Measurements from ENCODE around the gene ZNF521.
"Not testable (repeated sequence)": the region's sequence is repeated elsewhere in the genome, so short reads cannot be mapped to it uniquely, and the experiment has no call there.

ZNF521 gene

DNA sequence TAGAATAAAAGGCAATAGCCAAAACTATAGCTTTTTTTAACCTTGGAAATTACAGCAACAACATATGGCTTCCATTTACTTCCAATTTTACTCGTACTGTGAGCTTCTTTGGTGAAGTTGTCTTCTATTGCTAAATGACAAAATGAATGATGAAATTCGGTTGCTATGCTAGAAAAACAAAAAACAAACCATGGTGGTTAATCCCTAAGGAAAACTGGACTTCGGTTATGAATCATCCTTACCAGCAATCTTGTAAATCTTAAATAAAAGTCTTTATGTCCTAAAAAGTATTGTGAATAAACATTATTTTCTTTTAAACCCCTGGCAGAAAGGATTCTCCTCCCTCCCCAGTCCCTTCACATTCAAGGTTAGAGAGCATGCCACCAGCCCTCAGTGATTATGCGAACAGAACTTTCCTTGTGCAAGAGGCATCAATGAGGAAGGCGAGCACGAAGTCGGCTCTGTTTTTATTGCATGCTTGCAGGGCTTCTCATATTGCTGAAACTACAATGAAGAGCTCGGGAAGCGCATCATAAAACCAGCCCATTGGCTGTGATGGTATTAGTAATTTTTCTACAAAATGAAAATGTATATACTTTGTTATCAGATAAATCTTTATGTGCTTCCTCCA is 62.9 kb downstream of the ZNF521 start:
- no peak for DNase-seq (ENCODE audit: low read depth in 2 of 2, low spot score in 1 of 2)

GRCh38 chr18:25288340-25288938 is 63.5 kb downstream of the ZNF521 start:
- no peak for DNase-seq (ENCODE audit: low read depth in 2 of 2, low spot score in 1 of 2)

DNA sequence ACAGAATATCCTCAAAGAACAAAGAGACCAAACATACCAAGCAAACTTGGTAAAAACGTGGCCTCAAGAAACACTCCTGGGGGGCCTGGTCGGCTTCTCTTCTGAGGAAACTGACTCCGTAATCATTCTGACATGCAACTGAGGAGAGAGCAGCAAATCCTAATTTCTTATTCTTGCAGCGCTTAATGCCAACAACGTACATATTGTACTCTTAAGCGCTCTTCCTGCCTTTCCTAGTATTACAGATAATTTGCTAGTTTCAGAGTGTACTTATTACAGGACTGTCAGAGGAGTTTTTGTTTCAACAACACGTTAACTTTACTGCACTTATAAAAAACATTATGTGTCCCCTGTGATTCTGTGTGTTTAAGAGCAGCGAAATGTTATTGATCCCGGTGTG is 64.9 kb downstream of the ZNF521 start:
- no peak for DNase-seq (ENCODE audit: low read depth in 2 of 2, low spot score in 1 of 2)

GRCh38 chr18:25284861-25285550 is 67.0 kb downstream of the ZNF521 start:
- DNase-seq (ENCODE audit: low read depth in 2 of 2, low spot score in 1 of 2), result no peak

DNA sequence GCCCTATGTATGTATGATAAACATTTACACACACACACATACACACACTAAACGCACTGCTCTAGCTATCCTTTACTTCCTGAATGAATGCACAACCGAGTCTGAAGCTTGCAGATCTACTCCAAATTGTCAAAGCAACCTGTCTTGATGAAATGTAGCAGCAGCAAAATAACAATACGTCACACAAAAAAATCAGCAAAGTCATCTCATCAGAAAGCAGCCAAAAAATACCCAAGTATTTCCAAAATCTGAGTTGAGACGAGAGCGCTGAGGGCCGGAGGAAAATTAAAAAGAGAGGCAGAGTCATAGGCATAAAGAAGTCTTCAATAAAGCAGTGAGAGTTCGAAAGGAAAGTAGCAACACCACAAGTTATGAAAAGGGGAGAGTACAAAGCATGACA is 67.7 kb downstream of the ZNF521 start:
- DNase-seq (ENCODE audit: low read depth in 2 of 2, low spot score in 1 of 2), result no peak

GRCh38 chr18:25283781-25284180 is 68.2 kb downstream of the ZNF521 start:
- no peak for DNase-seq (ENCODE audit: low read depth in 2 of 2, low spot score in 1 of 2)

DNA sequence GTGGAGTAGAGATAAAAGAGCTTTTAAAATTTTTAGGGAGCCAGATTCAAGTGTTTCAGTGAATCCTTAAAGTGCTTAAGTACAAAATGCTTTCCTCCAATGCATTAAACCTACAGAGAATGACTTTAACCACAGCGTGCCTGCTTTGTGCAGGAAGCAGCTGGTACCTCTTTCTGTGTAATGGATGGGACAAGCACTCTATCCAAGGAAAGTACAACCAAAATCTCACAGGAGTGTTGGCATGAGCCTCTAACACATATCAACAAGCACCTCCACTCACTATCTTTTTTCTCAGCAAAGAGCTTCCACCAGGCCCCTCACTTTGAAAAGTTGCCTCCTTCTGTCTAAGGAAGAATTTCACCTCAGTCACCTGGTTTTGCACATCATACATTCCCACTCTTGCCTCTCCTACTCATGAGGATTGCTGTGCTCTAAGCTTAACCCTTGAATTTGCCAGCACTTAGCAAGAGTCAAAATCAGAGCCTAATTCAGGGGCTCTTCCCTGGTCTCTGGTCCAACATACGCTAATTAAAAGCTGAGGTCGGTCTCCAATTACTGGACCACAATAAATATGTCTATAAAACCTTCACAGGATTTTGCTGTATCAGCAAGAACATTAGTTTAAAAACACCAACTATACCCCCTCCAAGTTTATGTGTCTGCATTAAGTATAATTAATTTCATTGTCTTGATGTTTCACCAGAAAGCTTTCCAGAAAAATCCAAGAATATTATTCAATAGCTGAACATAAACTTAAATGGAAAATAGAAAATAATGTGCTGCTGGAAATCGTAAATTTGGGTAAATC is 68.9 kb downstream of the ZNF521 start:
- DNase-seq (ENCODE audit: low read depth in 2 of 2, low spot score in 1 of 2), result no peak

DNA sequence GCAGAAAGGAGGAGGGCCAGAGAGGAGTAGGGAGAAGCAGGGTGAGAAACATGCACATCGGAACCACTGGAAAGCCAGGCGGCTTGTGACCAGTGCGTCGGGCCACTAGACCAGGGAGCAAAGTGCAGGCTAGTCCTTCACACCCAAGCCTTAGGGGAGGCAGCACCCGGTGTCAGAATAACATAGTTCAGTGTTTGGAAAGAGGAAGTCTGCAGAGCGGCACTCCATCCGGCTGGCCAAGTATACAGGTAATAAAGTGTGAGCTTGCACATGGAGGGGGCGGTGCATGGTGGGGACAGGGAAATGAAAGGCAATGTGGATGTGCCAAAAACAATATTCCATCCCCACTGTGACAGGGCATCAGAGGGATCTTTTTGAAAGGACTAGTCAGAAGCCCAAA is 69.7 kb downstream of the ZNF521 start:
- no peak for DNase-seq (ENCODE audit: low read depth in 2 of 2, low spot score in 1 of 2)

GRCh38 chr18:25281556-25281955 is 70.4 kb downstream of the ZNF521 start:
- DNase-seq (ENCODE audit: low read depth in 2 of 2, low spot score in 1 of 2), result no peak

- no peak for DNase-seq (ENCODE audit: low read depth in 2 of 2, low spot score in 1 of 2)
Observed at GRCh38 chr18:25279961-25280360, 72.0 kb downstream of the ZNF521 start.

GRCh38 chr18:25279556-25279955 is 72.4 kb downstream of the ZNF521 start:
- no peak for DNase-seq (ENCODE audit: low read depth in 2 of 2, low spot score in 1 of 2)

GRCh38 chr18:25279133-25279532 is 72.8 kb downstream of the ZNF521 start:
- DNase-seq (ENCODE audit: low read depth in 2 of 2, low spot score in 1 of 2), result no peak

- no peak for DNase-seq (ENCODE audit: low read depth in 2 of 2, low spot score in 1 of 2)
Observed at GRCh38 chr18:25278394-25278793, 73.6 kb downstream of the ZNF521 start.

DNA sequence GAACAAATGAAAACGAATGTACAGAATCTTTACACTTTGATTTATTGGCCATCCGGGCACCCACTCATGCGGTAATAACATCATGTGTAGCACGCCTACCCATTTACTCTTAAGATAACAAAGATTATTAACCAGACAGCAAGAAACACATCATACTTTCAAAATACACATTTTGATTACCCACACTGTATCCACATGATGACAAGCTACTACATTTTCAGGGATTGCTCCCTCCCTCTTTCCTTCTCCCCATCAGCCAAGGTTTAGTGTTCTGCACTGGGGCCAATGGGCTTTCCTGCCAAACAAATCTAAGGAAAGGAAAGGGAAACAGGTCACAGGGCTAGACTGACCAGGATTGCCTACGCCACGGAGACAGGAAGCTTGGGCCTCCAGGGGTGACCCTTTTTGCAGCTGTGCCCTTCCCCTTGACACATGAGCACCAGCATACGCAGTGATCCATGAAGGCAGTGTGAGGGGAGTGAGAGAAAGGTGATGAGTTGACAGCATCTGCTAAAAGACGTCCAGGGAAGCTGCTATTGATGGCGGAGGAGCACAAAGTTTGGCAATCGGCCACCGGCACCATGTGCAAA is 76.5 kb downstream of the ZNF521 start:
- no peak for DNase-seq (ENCODE audit: low read depth in 2 of 2, low spot score in 1 of 2)

DNA sequence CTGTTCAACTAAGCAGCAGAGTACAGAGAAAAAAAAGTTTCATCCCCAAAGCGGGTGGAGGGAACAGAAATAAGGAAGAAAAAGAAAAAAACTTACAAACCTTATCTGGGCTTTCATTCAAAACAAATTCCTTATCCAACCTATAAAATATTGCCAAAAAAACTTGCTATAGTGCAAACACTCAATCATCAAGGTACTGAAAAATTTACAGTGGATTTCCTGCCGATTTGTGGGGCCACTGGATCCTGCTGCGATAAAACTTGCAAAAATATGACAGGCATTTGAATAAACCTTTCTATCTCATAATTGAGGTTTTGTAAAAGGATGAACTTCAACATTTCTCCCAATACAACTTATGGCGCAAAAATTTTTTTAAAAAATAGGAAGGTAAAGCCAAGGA is 77.0 kb downstream of the ZNF521 start:
- DNase-seq (ENCODE audit: low read depth in 2 of 2, low spot score in 1 of 2), result no peak

DNA sequence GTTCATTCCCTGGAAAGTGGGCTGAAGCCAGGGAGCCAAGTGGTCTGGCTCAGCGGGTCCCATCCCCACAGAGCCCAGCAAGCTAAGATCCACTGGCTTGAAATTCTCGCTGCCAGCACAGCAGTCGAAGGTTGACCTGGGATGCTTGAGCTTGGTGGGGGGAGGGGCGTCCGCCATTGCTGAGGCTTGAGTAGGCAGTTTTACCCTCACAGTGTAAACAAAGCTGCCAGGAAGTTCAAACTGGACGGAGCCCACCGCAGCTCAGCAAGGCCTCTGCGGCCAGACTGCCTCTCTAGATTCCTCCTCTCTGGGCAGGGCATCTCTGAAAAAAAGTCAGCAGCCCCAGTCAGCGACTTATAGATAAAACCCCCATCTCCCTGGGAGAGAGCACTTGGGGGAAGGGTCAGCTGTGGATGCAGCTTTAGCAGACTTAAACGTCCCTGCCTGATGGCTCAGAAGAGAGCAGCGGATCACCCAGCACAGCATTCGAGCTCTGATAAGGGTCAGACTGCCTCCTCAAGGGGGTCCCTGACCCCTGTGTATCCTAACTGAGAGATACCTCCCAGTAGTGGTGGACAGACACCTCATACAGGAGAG is 84.9 kb downstream of the ZNF521 start:
- DNase-seq (ENCODE audit: low read depth in 2 of 2, low spot score in 1 of 2), result not testable (repeated sequence)

- DNase-seq (ENCODE audit: low read depth in 2 of 2, low spot score in 1 of 2), result no peak
Observed at GRCh38 chr18:25262920-25263319, 89.0 kb downstream of the ZNF521 start.

DNA sequence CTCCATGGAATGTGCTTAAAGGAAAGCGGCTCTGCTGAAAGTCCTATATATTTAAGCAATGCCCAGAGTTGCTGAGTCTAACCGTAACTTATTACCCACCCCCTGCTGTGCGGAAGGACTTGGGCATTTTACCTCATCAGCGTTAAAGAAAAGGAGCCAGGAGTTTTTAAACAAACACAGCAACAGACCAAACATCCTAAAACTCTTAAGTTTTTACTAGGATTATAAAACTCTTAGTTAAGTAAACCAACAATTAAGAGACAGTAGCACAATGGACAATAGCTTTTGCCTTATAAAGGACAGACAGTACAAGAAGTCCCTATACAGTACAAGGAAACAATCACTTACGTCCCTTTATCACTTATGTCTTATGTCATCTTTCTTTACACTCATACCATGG is 90.2 kb downstream of the ZNF521 start:
- DNase-seq (ENCODE audit: low read depth in 2 of 2, low spot score in 1 of 2), result no peak

GRCh38 chr18:25256439-25256838 is 95.5 kb downstream of the ZNF521 start:
- no peak for DNase-seq (ENCODE audit: low read depth in 2 of 2, low spot score in 1 of 2)

- DNase-seq (ENCODE audit: low read depth in 2 of 2, low spot score in 1 of 2), result no peak
Observed at GRCh38 chr18:25253779-25254178, 98.2 kb downstream of the ZNF521 start.

- DNase-seq (ENCODE audit: low read depth in 2 of 2, low spot score in 1 of 2), result no peak
Observed at GRCh38 chr18:25253136-25253535, 98.8 kb downstream of the ZNF521 start.

Data from stimulated activated CD8-positive, alpha-beta memory T cell treated with anti-CD3 and anti-CD28 coated beads, Interleukin-4, amount 100 ng/mL, for 4 hours (primary cell).